Activated CD4-positive, alpha-beta T cell treated with anti-CD3 and anti-CD28 coated beads for 1 hour (primary cell): ENCODE results near the gene VTI1A.
"Not testable (repeated sequence)": the region's sequence is repeated elsewhere in the genome, so short reads cannot be mapped to it uniquely, and the experiment has no call there.

Source experiments
- DNase-seq: peaks from one replicate; pipeline ENCODE4 v3.0.0-alpha.2; 2020

The VTI1A gene

GRCh38 chr10:112590786-112591185 is 143.8 kb downstream of the VTI1A start:
- DNase-seq: not testable (repeated sequence)

GRCh38 chr10:112593023-112593422 is 146.0 kb downstream of the VTI1A start:
- DNase-seq: no peak

- DNase-seq: no peak
Measured at GRCh38 chr10:112601214-112602090, 154.4 kb downstream of the VTI1A start.

GRCh38 chr10:112603062-112603461 is 156.0 kb downstream of the VTI1A start:
- DNase-seq: no peak

- no peak for DNase-seq
Measured at GRCh38 chr10:112605063-112605462, 158.0 kb downstream of the VTI1A start.

- no peak for DNase-seq
Measured at GRCh38 chr10:112607506-112607905, 160.5 kb downstream of the VTI1A start.

GRCh38 chr10:112613620-112614019 is 166.6 kb downstream of the VTI1A start:
- DNase-seq: no peak

- DNase-seq: no peak
Measured at GRCh38 chr10:112614072-112614471, 167.1 kb downstream of the VTI1A start.

- DNase-seq: no peak
Measured at GRCh38 chr10:112614586-112614985, 167.6 kb downstream of the VTI1A start.

GRCh38 chr10:112615269-112615668 is 168.3 kb downstream of the VTI1A start:
- no peak for DNase-seq

- DNase-seq: no peak
Measured at GRCh38 chr10:112616647-112617046, 169.6 kb downstream of the VTI1A start.

GRCh38 chr10:112618814-112619213 is 171.8 kb downstream of the VTI1A start:
- DNase-seq: no peak

- DNase-seq: no peak
Measured at GRCh38 chr10:112619556-112619955, 172.5 kb downstream of the VTI1A start.

GRCh38 chr10:112622786-112623185 is 175.8 kb downstream of the VTI1A start:
- DNase-seq: no peak

GRCh38 chr10:112624546-112625048 is 177.6 kb downstream of the VTI1A start:
- no peak for DNase-seq

- DNase-seq: no peak
Measured at GRCh38 chr10:112628951-112629609, 182.1 kb downstream of the VTI1A start.

GRCh38 chr10:112631501-112632400 is 184.7 kb downstream of the VTI1A start:
- DNase-seq: no peak

- DNase-seq: no peak
Measured at GRCh38 chr10:112634096-112634830, 187.2 kb downstream of the VTI1A start.

GRCh38 chr10:112637901-112638300 is 190.9 kb downstream of the VTI1A start:
- no peak for DNase-seq

- no peak for DNase-seq
Measured at GRCh38 chr10:112639298-112639697, 192.3 kb downstream of the VTI1A start.

- no peak for DNase-seq
Measured at GRCh38 chr10:112640638-112641037, 193.6 kb downstream of the VTI1A start.

- no peak for DNase-seq
Measured at GRCh38 chr10:112643600-112644264, 196.7 kb downstream of the VTI1A start.
